GM21423 (cell line): ENCODE measurements around the gene XRN2.
"Not testable (repeated sequence)": the region's sequence is repeated elsewhere in the genome, so short reads cannot be mapped to it uniquely, and the experiment has no call there.

ENCODE experiments used
- ATAC-seq: cut with Tn5 transposase; IDR thresholded peaks from one replicate; pipeline ENCODE4 v1.9.1; 2021; ENCODE audit warnings: mild to moderate bottlenecking, moderate library complexity; ENCODE audit not compliant: unreplicated experiment

The XRN2 gene

GRCh38 chr20:21421601-21422236, 118.6 kb downstream of the XRN2 start:
- no peak for ATAC-seq

GRCh38 chr20:21423712-21424111, 120.6 kb downstream of the XRN2 start:
- not testable (repeated sequence) for ATAC-seq

- no peak for ATAC-seq
Measured at GRCh38 chr20:21424846-21425245, 121.7 kb downstream of the XRN2 start.

GRCh38 chr20:21430020-21430419, 126.9 kb downstream of the XRN2 start:
- no peak for ATAC-seq

- no peak for ATAC-seq
Measured at GRCh38 chr20:21432911-21433310, 129.8 kb downstream of the XRN2 start.

- ATAC-seq = no peak
Measured at GRCh38 chr20:21433329-21433890, 130.3 kb downstream of the XRN2 start.

GRCh38 chr20:21435576-21435975, 132.4 kb downstream of the XRN2 start:
- no peak for ATAC-seq

GRCh38 chr20:21436205-21436604, 133.1 kb downstream of the XRN2 start:
- no peak for ATAC-seq

GRCh38 chr20:21437248-21437647, 134.1 kb downstream of the XRN2 start:
- ATAC-seq = no peak

GRCh38 chr20:21437816-21438215, 134.7 kb downstream of the XRN2 start:
- no peak for ATAC-seq
